A549 treated with GW870086 at 1 μM for 4 hours (cell line): ENCODE data around the gene FER. TPM values are rescaled to one million over a fixed set of nuclear protein-coding genes. Genes with fewer than 3 reads are reported as not detected.

Experiments used
- total RNA-seq: library from RNA; stranded (reverse); fragments of 200-300 nt; extraction: Qiagen RNA extraction; gene quantifications from 5 replicates; pipeline ENCODE4 v1.2.3, GENCODE V29; 2022; ENCODE audit warnings: low read depth

FER gene
- 3.2 to 5.9 TPM (median 4.5 TPM) in 5 replicates for total RNA-seq

DNA sequence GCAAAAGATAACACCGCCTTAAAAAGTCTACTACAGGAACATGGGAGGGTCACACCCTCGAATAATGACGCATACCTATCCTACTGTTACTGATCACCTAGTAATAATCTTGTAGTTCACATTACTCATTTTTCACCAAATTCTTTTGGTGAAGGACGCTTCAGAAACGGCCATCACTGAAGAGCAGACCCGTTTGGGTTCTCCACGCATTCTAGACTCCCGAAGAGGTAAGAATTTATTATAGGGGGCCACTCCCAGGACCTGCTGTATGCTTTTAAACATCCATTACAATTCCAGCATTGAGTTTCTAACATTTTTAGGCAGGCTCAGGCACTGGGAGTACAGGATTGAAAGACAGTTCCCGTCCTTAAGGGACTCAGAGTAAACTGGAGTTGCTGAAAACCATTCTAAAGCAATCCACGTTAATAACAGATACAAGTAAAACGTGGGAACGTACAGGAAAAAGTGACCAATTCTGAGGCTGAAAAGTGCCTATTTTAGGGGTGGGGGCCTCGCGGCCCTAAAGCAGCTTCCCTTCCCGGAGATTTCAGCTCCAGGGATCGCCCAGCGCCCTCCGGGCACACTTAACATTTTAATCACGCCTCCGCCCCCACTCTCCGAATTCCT is at the start of gene FER:
Gene FER (plus strand): TSS at position 124 of the 627 bp plus-strand sequence. CDS start 50,286 bp downstream, outside the sequence.

